Mesenchymal stem cell (in vitro differentiated cells and primary cell): ENCODE results near the gene NCOA7.

Source experiments
- DNase-seq: peaks from one replicate; pipeline ENCODE4 v3.0.0-alpha.2; 2013
- H2AFZ ChIP-seq: one replicate; pipeline ENCODE4 v1.6.1; 2013; ENCODE audit warnings: low read depth, mild to moderate bottlenecking, control low read depth, inconsistent platforms, low read length, moderate library complexity
- H2AK5ac ChIP-seq: 2 replicates; pipeline ENCODE4 v1.6.1; 2013; ENCODE audit warnings: low read length, moderate library complexity, mild to moderate bottlenecking, inconsistent platforms; ENCODE audit not compliant: severe bottlenecking
- H2BK120ac ChIP-seq: one replicate; pipeline ENCODE4 v1.6.1; 2013; ENCODE audit warnings: low read depth, mild to moderate bottlenecking, inconsistent platforms, low read length, moderate library complexity
- H2BK12ac ChIP-seq, 2 experiments: one replicate each; pipeline ENCODE4 v1.6.1; 2013; ENCODE audit warnings: inconsistent platforms in 2 of 2, low read length in 2 of 2, mild to moderate bottlenecking in 2 of 2, moderate library complexity in 2 of 2, control low read depth in 1 of 2
- H2BK15ac ChIP-seq: one replicate; pipeline ENCODE4 v1.6.1; 2013; ENCODE audit warnings: mild to moderate bottlenecking, low read depth, inconsistent platforms; ENCODE audit not compliant: poor library complexity, severe bottlenecking
- H2BK5ac ChIP-seq: 2 replicates; pipeline ENCODE4 v1.6.1; 2013; ENCODE audit warnings: low read depth, mild to moderate bottlenecking, low read length, control low read depth, inconsistent platforms; ENCODE audit not compliant: poor library complexity, severe bottlenecking
- H3K14ac ChIP-seq, 2 experiments: one replicate each; pipeline ENCODE4 v1.6.1; 2013; ENCODE audit warnings: inconsistent platforms in 2 of 2, low read length in 2 of 2, control low read depth in 1 of 2, mild to moderate bottlenecking in 1 of 2, moderate library complexity in 1 of 2
- H3K18ac ChIP-seq, 2 experiments: one replicate each; pipeline ENCODE4 v1.6.1; 2013; ENCODE audit warnings: inconsistent platforms in 2 of 2, low read length in 2 of 2, control low read depth in 1 of 2, low read depth in 1 of 2, mild to moderate bottlenecking in 1 of 2
- H3K23ac ChIP-seq, 2 experiments: one replicate each; pipeline ENCODE4 v1.6.1; 2013; ENCODE audit warnings: inconsistent platforms in 2 of 2, low read length in 2 of 2, mild to moderate bottlenecking in 2 of 2, moderate library complexity in 2 of 2, control low read depth in 1 of 2
- H3K27ac ChIP-seq: 2 replicates; pipeline ENCODE4 v1.5.1; 2013; ENCODE audit warnings: mild to moderate bottlenecking, moderate library complexity, low read length, control low read depth, inconsistent platforms; ENCODE audit not compliant: poor library complexity, severe bottlenecking
- H3K27me3 ChIP-seq, 2 experiments: 2 replicates each; pipeline versions ENCODE4 v1.6.1 to v1.7.0; 2013; ENCODE audit warnings: low read length in 2 of 2, mild to moderate bottlenecking in 2 of 2, moderate library complexity in 2 of 2, control low read depth in 1 of 2, inconsistent platforms in 1 of 2; ENCODE audit not compliant: control insufficient read depth in 1 of 2, insufficient read depth in 1 of 2
- H3K36me3 ChIP-seq, 2 experiments: 2 replicates each; pipeline versions ENCODE4 v1.6.1 to v1.7.0; 2013; ENCODE audit warnings: low read length in 2 of 2, control low read depth in 1 of 2, inconsistent platforms in 1 of 2, low read depth in 1 of 2, mild to moderate bottlenecking in 1 of 2; ENCODE audit not compliant: insufficient read depth in 2 of 2, control insufficient read depth in 1 of 2
- H3K4ac ChIP-seq, 2 experiments: one replicate each; pipeline ENCODE4 v1.6.1; 2013; ENCODE audit warnings: inconsistent platforms in 2 of 2, low read length in 2 of 2, mild to moderate bottlenecking in 2 of 2, moderate library complexity in 2 of 2, control low read depth in 1 of 2, low read depth in 1 of 2
- H3K4me1 ChIP-seq: 2 replicates; pipeline ENCODE4 v1.6.1; 2013; ENCODE audit warnings: low read depth, low read length, control low read depth; ENCODE audit not compliant: control insufficient read depth, insufficient read depth
- H3K4me2 ChIP-seq: 2 replicates; pipeline ENCODE4 v1.6.1; 2013; ENCODE audit warnings: low read length, mild to moderate bottlenecking, inconsistent platforms; ENCODE audit not compliant: poor library complexity, severe bottlenecking
- H3K4me3 ChIP-seq, 2 experiments: 2 replicates each; pipeline versions ENCODE4 v1.5.1 to v1.7.0; 2013; ENCODE audit warnings: low read length in 2 of 2, mild to moderate bottlenecking in 2 of 2, control low read depth in 1 of 2, low read depth in 1 of 2; ENCODE audit not compliant: insufficient read depth in 1 of 2
- H3K79me1 ChIP-seq: replicated peaks from 2 replicates; pipeline ENCODE4 v1.6.1; 2013; ENCODE audit warnings: mild to moderate bottlenecking, control low read depth, low read length, inconsistent platforms; ENCODE audit not compliant: poor library complexity, severe bottlenecking
- H3K9ac ChIP-seq: 2 replicates; pipeline ENCODE4 v1.7.0; 2013; ENCODE audit warnings: mild to moderate bottlenecking, low read length, moderate library complexity
- H3K9me3 ChIP-seq: 2 replicates; pipeline ENCODE4 v1.7.0; 2013; ENCODE audit warnings: mild to moderate bottlenecking, low read length; ENCODE audit not compliant: control insufficient read depth
- H4K8ac ChIP-seq: one replicate; pipeline ENCODE4 v1.6.1; 2013; ENCODE audit warnings: inconsistent platforms, mild to moderate bottlenecking, low read length, moderate library complexity
- H4K91ac ChIP-seq: one replicate; pipeline ENCODE4 v1.6.1; 2013; ENCODE audit warnings: mild to moderate bottlenecking, low read length, inconsistent platforms
- WGBS: methylation state at CpG from one replicate; pipeline ENCODE4 v1.1.7; 2013; ENCODE audit warnings: mixed read lengths; 5-methylcytosine and 5-hydroxymethylcytosine counted together

The NCOA7 gene

DNA sequence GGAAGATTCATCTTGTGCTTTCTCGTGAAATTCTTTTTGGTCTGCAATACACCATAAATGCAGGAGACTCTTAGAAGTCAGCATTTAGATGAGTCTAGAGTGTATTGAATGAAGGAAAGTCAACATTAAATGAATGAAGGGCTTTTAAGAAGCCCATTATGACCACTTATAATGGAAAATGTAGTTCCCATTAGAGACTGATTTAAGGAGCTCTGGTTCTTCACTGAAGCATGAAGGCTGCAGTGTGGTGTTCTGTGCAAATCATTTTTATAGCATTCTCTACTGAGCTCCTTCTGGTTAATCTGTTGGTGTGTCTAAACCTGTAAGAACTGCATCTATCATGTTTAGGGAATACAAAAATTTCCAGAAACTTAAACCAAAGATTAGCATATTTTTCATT lies 19.7 kb downstream of the NCOA7 start:
- 93% methylated on average over 1 of the region's 1 CpG for WGBS
- Histone ChIP-seq H3K4me2 (no peak overlapping the region), H2BK15ac (no peak overlapping the region), H2BK5ac (no peak overlapping the region), H3K4ac (no peak overlapping the region), H3K9me3 (no peaks in the 10 kb centered on the region), H3K36me3 (peaks cover 0 to 7% of the 10 kb centered on the region in 2 experiments), H2AK5ac (no peak overlapping the region), H2BK120ac (no peak overlapping the region), H4K8ac (no peak overlapping the region), H3K4me1 (peaks cover 13% of the 10 kb centered on the region), H3K79me1 (peaks cover 15% of the 10 kb centered on the region), H2AFZ (no peak overlapping the region), H3K14ac (no peak overlapping the region), H3K4me3 (no peak overlapping the region), H3K27me3 (no peaks in the 10 kb centered on the region), H4K91ac (no peak overlapping the region), H3K23ac (no peak overlapping the region), H3K18ac (no peak overlapping the region), H3K27ac (no peak overlapping the region), H2BK12ac (no peak overlapping the region), H3K9ac (no peak overlapping the region)
- DNase-seq, result no peak

DNA sequence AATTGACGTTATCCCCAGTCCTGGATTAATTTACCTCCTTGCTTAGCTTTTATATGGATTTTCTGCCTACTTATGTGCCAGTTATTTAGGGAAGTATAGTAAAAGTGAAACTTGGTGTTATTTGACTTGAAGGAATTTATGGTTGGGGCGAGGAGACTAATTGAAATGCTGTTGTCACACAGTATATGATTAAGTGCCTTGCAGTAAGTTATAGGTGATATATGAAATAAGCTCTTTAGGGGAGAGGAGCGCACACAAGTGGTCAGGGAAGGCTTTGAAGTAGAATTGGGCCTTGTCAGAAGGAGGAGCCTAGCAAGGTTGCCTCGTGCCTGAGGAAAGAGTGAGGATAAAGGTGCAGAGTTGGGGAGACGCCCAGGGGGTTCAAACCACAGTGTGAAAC lies 20.5 kb downstream of the NCOA7 start:
- no peak overlapping the region for H2BK15ac ChIP-seq
- peaks cover 13% of the 10 kb centered on the region for H3K4me1 ChIP-seq
- H2BK12ac ChIP-seq, result peak overlapping the region; percentile 21 to 44
- H3K79me1 ChIP-seq, result peaks cover 15% of the 10 kb centered on the region
- peaks cover 0 to 5% of the 10 kb centered on the region in 2 experiments for H3K36me3 ChIP-seq
- no peak overlapping the region for H2BK5ac ChIP-seq
- H3K4me3 ChIP-seq, result no peak overlapping the region
- no peak overlapping the region for H3K9ac ChIP-seq
- no peaks in the 10 kb centered on the region for H3K27me3 ChIP-seq
- no peak overlapping the region for H2BK120ac ChIP-seq
- H3K27ac ChIP-seq, result no peak overlapping the region
- no peak overlapping the region for H2AFZ ChIP-seq
- peak overlapping the region in 1 of 2 experiments; percentile 32 for H3K4ac ChIP-seq
- H3K4me2 ChIP-seq, result no peak overlapping the region
- H3K14ac ChIP-seq, result no peak overlapping the region
- no peak overlapping the region for H4K91ac ChIP-seq
- H4K8ac ChIP-seq, result peak overlapping the region; percentile 27
- H2AK5ac ChIP-seq, result peak overlapping the region; percentile 85
- no peak for DNase-seq
- H3K23ac ChIP-seq, result no peak overlapping the region
- 96% methylated on average over 5 of the region's 5 CpGs for WGBS
- no peaks in the 10 kb centered on the region for H3K9me3 ChIP-seq
- no peak overlapping the region for H3K18ac ChIP-seq

DNA sequence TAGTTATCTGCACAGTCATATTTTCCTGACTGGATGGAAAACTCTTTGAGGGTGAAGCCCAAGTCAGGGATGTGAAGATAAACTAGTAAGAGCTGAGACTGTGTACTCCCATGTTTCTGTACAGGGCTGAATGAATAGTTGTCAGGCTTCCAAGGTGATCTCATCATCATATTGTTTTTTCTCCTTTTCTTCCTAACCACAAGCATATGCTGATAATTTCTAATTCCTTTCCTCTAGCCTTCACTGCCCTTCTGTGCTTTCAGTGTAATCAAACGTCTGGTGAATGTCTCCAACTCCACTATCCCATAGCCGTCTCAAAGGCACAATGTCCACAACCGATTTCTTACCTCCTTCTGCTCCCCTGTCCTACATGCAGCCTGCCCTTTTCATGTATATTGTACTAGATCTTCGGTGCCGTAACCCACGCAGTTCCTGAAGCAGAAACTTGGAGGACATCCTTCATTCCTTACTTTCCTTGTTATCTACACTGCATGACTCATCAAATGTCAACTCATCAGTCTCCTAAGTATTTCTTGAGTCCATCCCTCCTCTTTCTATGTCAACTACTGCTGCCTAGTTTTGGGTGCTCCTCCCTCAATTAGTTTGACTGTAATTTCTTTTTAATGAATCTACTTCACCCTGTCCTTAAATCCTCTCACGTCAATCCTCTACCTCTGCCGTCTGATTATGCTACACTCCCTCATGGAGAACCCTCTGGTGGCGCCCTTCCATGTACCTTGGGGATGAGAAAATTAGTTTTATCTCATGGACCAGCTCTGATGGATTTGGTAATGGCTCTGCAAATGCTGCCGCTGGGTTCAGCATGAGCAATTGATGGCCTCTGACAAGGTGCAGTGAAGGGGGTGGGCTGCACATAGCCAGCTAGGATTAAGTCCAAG lies 21.9 kb downstream of the NCOA7 start:
- Histone ChIP-seq H3K36me3 (peaks cover 0 to 15% of the 10 kb centered on the region in 2 experiments), H3K79me1 (peaks cover 15% of the 10 kb centered on the region), H3K4me1 (peaks cover 13% of the 10 kb centered on the region), H3K4ac (peak overlapping the region in 1 of 2 experiments; percentile 7), H3K9me3 (no peaks in the 10 kb centered on the region), H3K14ac (peak overlapping the region in 1 of 2 experiments; percentile 18), H2BK120ac (no peak overlapping the region), H3K18ac (peak overlapping the region; percentile 9 to 80), H4K8ac (peak overlapping the region; percentile 22), H3K23ac (no peak overlapping the region), H2AK5ac (peak overlapping the region; percentile 24), H4K91ac (no peak overlapping the region), H2AFZ (no peak overlapping the region), H3K4me2 (peak overlapping the region; percentile 43), H3K9ac (peak overlapping the region; percentile 80), H2BK12ac (peak overlapping the region; percentile 1 to 86), H3K4me3 (peak overlapping the region in 1 of 2 experiments; percentile 73), H3K27ac (peak overlapping the region; percentile 93), H3K27me3 (no peaks in the 10 kb centered on the region), H2BK5ac (peak overlapping the region; percentile 33), H2BK15ac (no peak overlapping the region)
- WGBS, result 66% methylated on average over 9 of the region's 10 CpGs
- peak; percentile 86 for DNase-seq

DNA sequence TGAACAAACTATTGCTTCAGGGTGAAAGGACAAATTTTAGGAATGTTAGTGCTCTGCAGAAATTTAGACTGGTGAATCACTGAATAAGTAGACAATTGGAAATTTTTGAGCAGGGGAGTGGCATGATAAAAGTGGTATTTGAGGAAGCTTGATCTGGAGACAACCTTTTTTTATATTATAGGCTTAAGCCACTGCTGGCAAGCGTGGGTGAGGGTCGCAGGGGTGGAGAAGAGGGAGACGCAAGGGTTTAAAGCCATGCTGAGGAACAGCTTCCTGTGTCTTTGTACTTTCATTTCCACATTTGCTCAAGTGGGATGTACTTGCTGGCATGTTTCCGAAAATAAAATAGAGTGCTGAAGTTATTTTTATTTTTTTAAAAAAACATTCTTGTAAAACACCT lies 23.7 kb downstream of the NCOA7 start:
- Histone ChIP-seq H3K9me3 (no peaks in the 10 kb centered on the region), H4K8ac (no peak overlapping the region)
- WGBS, result 89% methylated on average over 3 of the region's 4 CpGs

More for the DNA sequence above, 23.7 kb downstream of the NCOA7 start:
- Histone ChIP-seq H2BK12ac (no peak overlapping the region), H3K27ac (no peak overlapping the region), H3K4me3 (no peak overlapping the region), H2AFZ (no peak overlapping the region), H3K4me1 (peaks cover 9% of the 10 kb centered on the region), H2BK5ac (no peak overlapping the region), H3K36me3 (peaks cover 0 to 11% of the 10 kb centered on the region in 2 experiments), H2BK120ac (no peak overlapping the region), H3K79me1 (peaks cover 15% of the 10 kb centered on the region), H3K4ac (peak overlapping the region in 1 of 2 experiments; percentile 50), H2AK5ac (no peak overlapping the region), H3K27me3 (no peaks in the 10 kb centered on the region), H4K91ac (no peak overlapping the region), H3K14ac (no peak overlapping the region), H2BK15ac (no peak overlapping the region), H3K9ac (peak overlapping the region; percentile 49), H3K18ac (no peak overlapping the region), H3K4me2 (no peak overlapping the region), H3K23ac (no peak overlapping the region)
- no peak for DNase-seq
